SK-N-SH treated with all-trans-retinoic acid at 6 μM for 48 hours (cell line): ENCODE data around the gene METTL26.

Experiments
- BACH2 ChIP-seq: fragments of 250-450 bp; sonication (Bioruptor Pico); IDR thresholded peaks from 2 replicates; pipeline ENCODE4 v1.9.0; 2021; ENCODE audit warnings: mild to moderate bottlenecking, borderline replicate concordance
- CREB5 ChIP-seq: fragments of 250-450 bp; sonication (Bioruptor Pico); IDR thresholded peaks from 2 replicates; pipeline ENCODE4 v1.5.1; 2020; ENCODE audit warnings: low read depth, mild to moderate bottlenecking, moderate library complexity
- CSDC2 ChIP-seq: fragments of 250-450 bp; sonication (Bioruptor Pico); IDR thresholded peaks from 2 replicates; pipeline ENCODE4 v1.5.0; 2020; ENCODE audit warnings: mild to moderate bottlenecking, moderate library complexity
- ESRRG ChIP-seq: fragments of 250-450 bp; sonication (Bioruptor Pico); IDR thresholded peaks from 2 replicates; pipeline ENCODE4 v1.6.1; 2021; ENCODE audit warnings: mild to moderate bottlenecking
- GLIS3 ChIP-seq: fragments of 250-450 bp; sonication (Bioruptor Pico); IDR thresholded peaks from 2 replicates; pipeline ENCODE4 v1.5.0; 2020; ENCODE audit warnings: mild to moderate bottlenecking, moderate library complexity
- ISL1 ChIP-seq: fragments of 250-450 bp; sonication (Bioruptor Pico); IDR thresholded peaks from 2 replicates; pipeline ENCODE4 v2.1.2; 2022; ENCODE audit warnings: mild to moderate bottlenecking, moderate library complexity
- OSR1 ChIP-seq: fragments of 250-450 bp; sonication (Bioruptor Pico); IDR thresholded peaks from 2 replicates; pipeline ENCODE4 v1.8.0; 2022; ENCODE audit warnings: moderate library complexity, mild to moderate bottlenecking, inconsistent platforms
- PPARA ChIP-seq: fragments of 250-450 bp; sonication (Bioruptor Pico); IDR thresholded peaks from 2 replicates; pipeline ENCODE4 v1.5.0; 2020; ENCODE audit warnings: mild to moderate bottlenecking, borderline replicate concordance
- TCF4 ChIP-seq: fragments of 250-450 bp; sonication (Bioruptor Pico); IDR thresholded peaks from 2 replicates; pipeline ENCODE4 v1.8.0; 2021; ENCODE audit warnings: mild to moderate bottlenecking, moderate library complexity, borderline replicate concordance
- TSHZ2 ChIP-seq: fragments of 250-450 bp; sonication (Bioruptor Pico); IDR thresholded peaks from 2 replicates; pipeline ENCODE4 v1.5.0; 2020; ENCODE audit warnings: mild to moderate bottlenecking, moderate library complexity
- ZC3H10 ChIP-seq: fragments of 250-450 bp; sonication (Bioruptor Pico); IDR thresholded peaks from 2 replicates; pipeline ENCODE4 v1.5.1; 2021; ENCODE audit warnings: mild to moderate bottlenecking, moderate library complexity
- ZFP30 ChIP-seq: fragments of 450-650 bp; formaldehyde crosslinking; IDR thresholded peaks from 2 replicates; pipeline ENCODE4 v1.5.0; 2022; ENCODE audit warnings: mild to moderate bottlenecking, moderate library complexity
- TF ChIP-seq, protein P1 (sequence below): fragments of 250-450 bp; sonication (Bioruptor Pico); IDR thresholded peaks from 2 replicates; pipeline ENCODE4 v1.8.0; 2021; ENCODE audit warnings: low read depth, mild to moderate bottlenecking, moderate library complexity, borderline replicate concordance
- TF ChIP-seq, protein P2 (sequence below): fragments of 250-450 bp; sonication (Bioruptor Pico); IDR thresholded peaks from 2 replicates; pipeline ENCODE4 v1.8.0; 2020; ENCODE audit warnings: mild to moderate bottlenecking, moderate library complexity, borderline replicate concordance

GRCh38 chr16:636206-637080, at the start of gene METTL26:
- TF ChIP-seq, protein P1, sequence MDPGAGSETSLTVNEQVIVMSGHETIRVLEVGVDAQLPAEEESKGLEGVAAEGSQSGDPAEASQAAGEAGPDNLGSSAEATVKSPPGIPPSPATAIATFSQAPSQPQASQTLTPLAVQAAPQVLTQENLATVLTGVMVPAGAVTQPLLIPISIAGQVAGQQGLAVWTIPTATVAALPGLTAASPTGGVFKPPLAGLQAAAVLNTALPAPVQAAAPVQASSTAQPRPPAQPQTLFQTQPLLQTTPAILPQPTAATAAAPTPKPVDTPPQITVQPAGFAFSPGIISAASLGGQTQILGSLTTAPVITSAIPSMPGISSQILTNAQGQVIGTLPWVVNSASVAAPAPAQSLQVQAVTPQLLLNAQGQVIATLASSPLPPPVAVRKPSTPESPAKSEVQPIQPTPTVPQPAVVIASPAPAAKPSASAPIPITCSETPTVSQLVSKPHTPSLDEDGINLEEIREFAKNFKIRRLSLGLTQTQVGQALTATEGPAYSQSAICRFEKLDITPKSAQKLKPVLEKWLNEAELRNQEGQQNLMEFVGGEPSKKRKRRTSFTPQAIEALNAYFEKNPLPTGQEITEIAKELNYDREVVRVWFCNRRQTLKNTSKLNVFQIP: no peak
- TF ChIP-seq CREB5 (CRISPR knock-in tag): no peak
- TF ChIP-seq, protein P2, sequence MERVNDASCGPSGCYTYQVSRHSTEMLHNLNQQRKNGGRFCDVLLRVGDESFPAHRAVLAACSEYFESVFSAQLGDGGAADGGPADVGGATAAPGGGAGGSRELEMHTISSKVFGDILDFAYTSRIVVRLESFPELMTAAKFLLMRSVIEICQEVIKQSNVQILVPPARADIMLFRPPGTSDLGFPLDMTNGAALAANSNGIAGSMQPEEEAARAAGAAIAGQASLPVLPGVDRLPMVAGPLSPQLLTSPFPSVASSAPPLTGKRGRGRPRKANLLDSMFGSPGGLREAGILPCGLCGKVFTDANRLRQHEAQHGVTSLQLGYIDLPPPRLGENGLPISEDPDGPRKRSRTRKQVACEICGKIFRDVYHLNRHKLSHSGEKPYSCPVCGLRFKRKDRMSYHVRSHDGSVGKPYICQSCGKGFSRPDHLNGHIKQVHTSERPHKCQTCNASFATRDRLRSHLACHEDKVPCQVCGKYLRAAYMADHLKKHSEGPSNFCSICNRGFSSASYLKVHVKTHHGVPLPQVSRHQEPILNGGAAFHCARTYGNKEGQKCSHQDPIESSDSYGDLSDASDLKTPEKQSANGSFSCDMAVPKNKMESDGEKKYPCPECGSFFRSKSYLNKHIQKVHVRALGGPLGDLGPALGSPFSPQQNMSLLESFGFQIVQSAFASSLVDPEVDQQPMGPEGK (CRISPR knock-in tag): no peak
- no peak for TF ChIP-seq ZFP30 (CRISPR knock-in tag)
- TF ChIP-seq ZC3H10 (CRISPR knock-in tag): no peak
- TF ChIP-seq BACH2 (CRISPR knock-in tag): no peak
- TF ChIP-seq PPARA: no peak
- TF ChIP-seq CSDC2 (CRISPR knock-in tag): no peak
- TF ChIP-seq TCF4 (CRISPR knock-in tag): no peak
- TF ChIP-seq GLIS3: no peak
- TF ChIP-seq OSR1 (CRISPR knock-in tag): no peak
- TF ChIP-seq ESRRG (CRISPR knock-in tag): no peak
- no peak for TF ChIP-seq ISL1 (CRISPR knock-in tag)
- no peak for TF ChIP-seq TSHZ2
